ENCODE results near the gene CHST12. TPM values are rescaled to one million over a fixed set of nuclear protein-coding genes. Genes with fewer than 3 reads are reported as not detected.
"Not testable (repeated sequence)": the region's sequence is repeated elsewhere in the genome, so short reads cannot be mapped to it uniquely, and the experiment has no call there.

CHST12 gene
- polyA plus RNA-seq, 3 donors, result 13.0 to 15.4 (median 14.0) TPM

- DNase-seq, result no peak
Observed at GRCh38 chr7:2374830-2375728, 28.3 kb upstream of the CHST12 start.

GRCh38 chr7:2376351-2377154 lies 26.9 kb upstream of the CHST12 start:
- no peak for DNase-seq

- DNase-seq, result not testable (repeated sequence)
Observed at GRCh38 chr7:2377492-2377891, 25.9 kb upstream of the CHST12 start.

- DNase-seq, result not testable (repeated sequence)
Observed at GRCh38 chr7:2378125-2378524, 25.3 kb upstream of the CHST12 start.

- DNase-seq, result no peak
Observed at GRCh38 chr7:2379161-2379560, 24.2 kb upstream of the CHST12 start.

- no peak for DNase-seq
Observed at GRCh38 chr7:2379821-2380450, 23.5 kb upstream of the CHST12 start.

- DNase-seq, result no peak
Observed at GRCh38 chr7:2380461-2380860, 22.9 kb upstream of the CHST12 start.

GRCh38 chr7:2381227-2381626 lies 22.2 kb upstream of the CHST12 start:
- DNase-seq, result no peak

GRCh38 chr7:2381881-2382509 lies 21.4 kb upstream of the CHST12 start:
- DNase-seq, result no peak

GRCh38 chr7:2383543-2384274 lies 19.7 kb upstream of the CHST12 start:
- no peak for DNase-seq

- DNase-seq, result no peak
Observed at GRCh38 chr7:2384354-2385243, 18.8 kb upstream of the CHST12 start.

- not testable (repeated sequence) for DNase-seq
Observed at GRCh38 chr7:2386122-2386521, 17.3 kb upstream of the CHST12 start.

- no peak for DNase-seq
Observed at GRCh38 chr7:2386964-2387669, 16.3 kb upstream of the CHST12 start.

- DNase-seq, result no peak
Observed at GRCh38 chr7:2387897-2388636, 15.3 kb upstream of the CHST12 start.

- no peak for DNase-seq
Observed at GRCh38 chr7:2388637-2388954, 14.8 kb upstream of the CHST12 start.

GRCh38 chr7:2390020-2390816 lies 13.2 kb upstream of the CHST12 start:
- DNase-seq, result not testable (repeated sequence)

GRCh38 chr7:2393706-2394105 lies 9.7 kb upstream of the CHST12 start:
- DNase-seq, result no peak

- no peak for DNase-seq
Observed at GRCh38 chr7:2394566-2395082, 8.8 kb upstream of the CHST12 start.

Measured in renal pelvis (tissue), 4 donors.